ENCODE results near the gene ELOVL4.

ELOVL4 gene

DNA sequence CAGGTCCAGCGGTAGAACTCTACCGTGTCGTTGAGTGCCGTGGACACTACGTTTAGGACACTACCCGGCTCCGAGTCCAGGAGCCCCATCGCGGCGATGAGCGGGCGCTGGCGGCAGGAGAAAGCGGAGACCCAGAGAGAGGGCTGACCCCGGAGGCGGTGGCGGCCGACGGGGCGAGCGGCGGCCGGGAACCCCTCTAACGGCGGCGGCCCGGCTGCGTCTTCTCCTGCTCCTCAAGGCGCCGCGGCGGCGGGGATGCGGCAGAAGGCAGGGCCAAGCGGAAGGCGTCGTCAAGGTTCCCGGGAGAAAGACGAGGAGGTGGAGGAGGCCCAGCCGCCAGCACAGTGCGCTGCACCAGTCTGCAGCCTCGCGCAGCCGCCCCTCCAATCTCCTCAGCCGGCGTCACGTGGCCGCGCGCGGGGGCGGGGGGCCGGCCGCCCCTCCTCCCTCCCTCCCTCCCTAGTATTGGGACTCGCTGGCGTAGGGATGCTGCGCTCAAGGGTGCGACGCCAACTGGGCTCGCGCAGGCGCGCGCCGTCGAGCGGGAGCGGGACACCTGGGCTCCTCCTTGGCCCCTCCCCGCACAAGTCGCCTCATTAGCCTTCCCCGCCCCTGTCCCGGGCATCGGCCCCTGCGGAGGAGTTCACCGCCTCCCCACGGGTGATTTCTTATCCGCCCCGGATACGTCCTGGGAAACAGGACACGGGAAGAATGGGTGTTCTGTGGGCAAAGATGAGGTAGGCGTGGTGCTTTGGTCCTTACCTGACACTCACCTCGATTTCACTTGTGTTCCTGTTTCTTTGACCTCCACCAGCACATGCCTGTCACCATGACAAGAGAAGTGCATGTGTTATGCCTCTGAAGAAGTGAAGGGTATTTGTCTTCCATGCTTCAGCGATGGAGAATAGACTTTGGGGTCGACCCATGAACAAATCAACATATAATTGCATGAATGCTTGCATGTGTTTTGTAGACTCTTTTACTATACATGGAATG, at the start of gene ELOVL4:
ELOVL4 (minus strand) TSS at position 363 of the 996 bp plus-strand sequence; CDS start at position 89, 274 bp downstream.
- peak; percentile 85 for DNase-seq (ENCODE audit: low spot score)

DNA sequence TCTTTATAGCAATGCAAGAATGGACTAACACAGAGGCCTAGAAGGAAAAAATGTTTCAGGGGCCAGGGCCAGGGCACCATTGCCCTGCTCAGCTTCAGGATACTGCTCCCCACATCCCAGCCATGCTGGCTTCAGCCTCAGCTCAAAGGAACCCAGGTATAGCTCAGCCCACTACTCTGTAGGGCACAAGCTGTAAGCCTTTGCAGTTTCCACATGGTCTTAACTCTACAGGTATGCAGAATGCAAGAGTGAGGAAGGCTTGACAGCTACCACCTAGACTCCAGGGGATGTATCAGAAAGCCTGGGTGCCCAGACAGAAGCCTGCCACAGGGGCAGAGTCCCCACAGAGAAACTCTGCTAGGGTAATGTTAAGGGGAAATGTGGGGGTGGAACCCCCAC, 46.6 kb upstream of the ELOVL4 start:
- DNase-seq (ENCODE audit: low spot score) = no peak

DNA sequence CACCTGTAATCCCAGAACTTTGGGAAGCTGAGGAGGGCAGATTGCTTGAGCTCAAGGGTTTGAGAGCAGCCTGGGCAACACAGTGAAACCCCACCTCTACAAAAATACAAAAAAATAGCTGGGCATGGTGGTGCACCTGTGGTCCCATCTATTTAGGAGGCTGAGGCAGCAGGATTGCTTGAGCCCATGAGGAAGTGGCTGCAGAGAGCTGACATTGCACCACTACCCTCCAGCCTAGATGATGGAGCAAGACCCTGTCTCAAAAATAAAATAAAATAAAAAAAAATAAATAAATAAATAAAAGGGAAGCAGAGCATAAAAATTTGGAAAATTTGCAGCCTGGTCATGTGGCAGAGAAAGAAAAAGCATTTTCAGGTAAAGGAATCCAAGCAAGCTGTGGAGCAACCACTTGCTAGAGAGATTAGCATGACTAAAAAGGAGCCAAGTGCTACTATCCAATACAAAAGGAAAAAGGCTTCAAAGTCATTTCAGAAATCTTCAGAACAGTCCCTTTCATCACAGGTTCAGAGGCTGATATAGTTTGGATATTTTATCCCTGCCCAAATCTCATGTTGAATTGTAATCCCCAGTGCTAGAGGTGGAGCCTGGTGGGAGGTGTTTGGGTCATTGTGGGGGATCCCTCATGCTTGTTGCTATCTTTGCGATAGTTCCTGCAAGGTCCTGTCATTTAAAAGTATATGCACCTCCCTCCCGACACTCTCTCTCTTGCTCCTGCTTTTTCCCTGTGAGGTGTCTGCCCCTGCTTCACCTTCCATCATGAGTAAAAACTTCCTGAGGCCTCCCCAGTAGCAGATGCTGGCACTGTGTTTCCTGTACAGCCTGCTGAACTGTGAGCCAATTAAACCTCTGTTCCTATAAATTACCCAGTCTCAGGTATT, 45.9 kb upstream of the ELOVL4 start:
- no peak for DNase-seq (ENCODE audit: low spot score)

DNA sequence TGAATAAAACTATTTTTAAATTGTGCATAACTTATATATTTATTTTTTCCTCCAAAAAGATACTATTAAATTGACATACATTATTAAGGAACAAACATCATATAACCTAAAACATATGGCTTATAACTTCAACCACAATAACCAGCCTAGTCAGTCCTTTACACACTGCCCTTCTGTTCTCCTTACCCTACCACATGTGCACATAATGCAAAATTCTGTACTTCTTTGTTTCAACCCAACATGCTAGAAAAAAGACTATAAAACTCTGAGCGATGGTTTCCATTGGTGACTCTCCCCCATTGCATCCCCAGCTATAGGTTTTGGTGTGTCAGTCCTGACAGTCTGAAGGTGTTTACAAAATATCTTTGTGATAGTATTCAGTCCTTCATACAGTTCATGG, 42.3 kb upstream of the ELOVL4 start:
- DNase-seq (ENCODE audit: low spot score) = no peak

DNA sequence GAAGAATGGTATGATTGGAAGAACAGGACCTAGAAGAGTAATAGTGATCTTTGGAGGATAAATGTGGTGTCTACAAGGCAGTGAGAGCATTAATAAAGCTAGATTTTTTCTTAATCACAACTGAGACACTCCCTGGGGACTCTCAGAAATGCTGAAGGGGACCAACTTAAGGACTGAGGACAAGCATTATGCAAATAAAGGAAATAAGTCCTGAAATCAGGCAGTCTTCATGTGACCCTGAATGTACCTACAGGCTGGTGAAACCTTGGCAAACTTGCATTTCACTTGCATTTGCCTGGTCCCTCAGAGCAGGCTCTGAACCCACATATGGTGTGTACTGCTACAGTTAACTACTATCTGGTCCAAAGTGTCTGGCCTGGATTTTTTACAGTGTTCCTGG, 37.8 kb upstream of the ELOVL4 start:
- DNase-seq (ENCODE audit: low spot score) = no peak

DNA sequence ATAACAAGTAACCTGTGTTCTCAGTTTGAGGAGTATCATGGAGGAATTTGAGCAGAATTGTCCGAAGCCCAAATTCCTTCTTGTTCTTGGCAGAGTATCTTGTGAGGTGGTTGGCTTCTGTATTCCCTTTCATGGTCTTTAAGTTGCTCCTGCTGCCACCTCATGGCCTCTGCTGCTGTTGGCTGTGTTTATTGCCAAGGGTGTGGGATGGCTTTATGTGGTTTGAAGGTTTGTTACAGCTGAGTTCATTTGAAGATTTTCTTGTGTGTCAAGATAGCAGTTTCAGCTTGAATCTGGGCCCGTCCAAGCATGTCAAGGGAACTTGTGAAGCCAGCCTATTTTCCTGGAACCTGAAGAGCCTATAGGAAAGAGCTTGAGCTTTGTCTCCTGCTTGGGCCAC, 36.9 kb upstream of the ELOVL4 start:
- peak; percentile 13 for DNase-seq (ENCODE audit: low spot score)

DNA sequence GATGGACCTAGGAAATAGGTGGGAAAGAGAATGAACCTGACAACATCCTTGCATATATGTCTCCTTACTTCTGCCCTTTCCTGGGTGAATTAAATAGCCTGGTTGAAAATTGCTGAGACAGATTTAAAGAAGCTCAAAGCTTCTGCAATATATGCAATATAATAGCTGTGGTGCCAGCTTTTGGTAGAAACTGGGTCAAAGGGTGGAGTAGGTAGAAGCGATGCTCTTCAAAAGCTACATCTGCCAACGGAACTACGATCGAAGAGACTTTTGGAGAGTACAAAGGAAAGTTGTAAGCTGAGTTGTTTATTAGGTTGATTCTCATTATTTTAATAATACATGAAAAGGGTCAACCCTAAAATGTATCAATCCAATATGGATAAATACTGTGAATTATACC, 34.3 kb upstream of the ELOVL4 start:
- no peak for DNase-seq (ENCODE audit: low spot score)

DNA sequence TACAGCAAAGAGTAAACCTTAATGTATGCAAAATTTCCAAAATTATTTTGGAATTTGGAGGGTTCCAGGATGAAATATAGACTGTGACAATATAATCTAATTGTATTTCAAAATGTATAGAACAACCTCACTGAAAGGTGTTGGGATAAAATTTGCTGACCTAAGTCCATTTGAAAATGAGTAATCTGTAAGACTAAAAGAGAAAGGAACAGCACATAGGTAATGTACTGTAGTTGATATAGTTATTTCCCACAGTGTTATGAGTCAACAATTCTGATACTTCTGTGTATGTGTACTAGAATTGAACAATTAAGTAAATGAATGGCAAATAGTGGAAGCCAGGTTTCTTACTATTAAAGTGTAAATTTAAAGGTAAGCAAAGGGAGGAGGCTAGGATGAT, 23.8 kb upstream of the ELOVL4 start:
- no peak for DNase-seq (ENCODE audit: low spot score)

DNA sequence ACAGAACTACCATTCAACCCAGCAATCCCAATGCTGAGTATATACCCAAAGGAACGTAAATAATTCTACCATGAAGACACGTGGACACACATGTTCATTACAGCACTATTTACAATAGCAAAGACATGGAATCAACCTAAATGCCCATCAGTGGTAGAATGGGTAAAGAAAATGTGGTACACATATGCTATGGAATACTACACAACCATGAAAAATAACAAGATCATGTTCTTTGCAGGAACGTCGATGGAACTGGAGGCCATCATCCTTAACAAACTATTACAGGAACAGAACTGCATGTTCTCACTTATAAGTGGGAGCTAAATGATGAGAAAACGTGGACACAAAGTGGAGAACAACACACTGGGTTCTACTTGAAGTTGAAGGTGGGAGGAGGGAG, 22.4 kb upstream of the ELOVL4 start:
- no peak for DNase-seq (ENCODE audit: low spot score)

DNA sequence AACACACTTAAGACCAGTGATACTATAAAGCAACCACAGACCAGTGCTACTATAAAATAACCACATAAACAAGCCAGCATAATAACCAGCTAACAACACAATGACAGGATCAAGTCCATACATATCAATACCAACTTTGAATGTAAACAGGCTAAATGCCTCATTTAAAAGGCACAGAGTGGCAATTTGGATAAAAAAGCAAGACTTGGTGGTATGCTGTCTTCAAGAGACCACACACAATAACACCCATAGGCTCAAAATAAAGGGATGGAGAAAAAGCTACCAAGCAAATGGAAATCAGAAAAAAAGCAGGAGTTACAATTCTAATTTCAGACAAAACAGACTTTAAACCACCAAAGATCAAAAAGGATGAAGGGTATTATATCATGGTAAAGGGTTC, 19.8 kb upstream of the ELOVL4 start:
- DNase-seq (ENCODE audit: low spot score) = no peak

DNA sequence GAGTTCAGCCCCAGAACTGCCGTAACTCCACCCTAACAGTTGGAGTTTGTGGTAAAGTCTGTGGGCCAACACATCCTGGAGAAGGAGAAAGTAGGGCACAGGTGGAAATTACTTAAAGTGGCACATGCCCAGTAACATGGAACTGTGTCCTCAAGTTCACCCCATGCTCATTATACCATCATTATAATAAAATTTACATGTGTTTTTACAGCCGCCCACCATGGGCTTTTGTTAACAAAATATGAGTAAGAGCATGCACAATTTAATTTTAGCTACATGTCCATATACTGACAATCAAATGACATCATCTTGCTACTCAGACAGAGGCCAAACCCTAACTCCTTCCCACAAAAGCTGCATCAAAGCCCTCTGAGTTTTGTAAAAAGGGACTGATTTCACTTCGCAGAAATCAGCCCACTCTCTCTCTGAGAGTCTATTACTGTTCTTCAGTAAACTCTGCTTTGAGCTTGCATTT, 17.3 kb upstream of the ELOVL4 start:
- DNase-seq (ENCODE audit: low spot score) = no peak

DNA sequence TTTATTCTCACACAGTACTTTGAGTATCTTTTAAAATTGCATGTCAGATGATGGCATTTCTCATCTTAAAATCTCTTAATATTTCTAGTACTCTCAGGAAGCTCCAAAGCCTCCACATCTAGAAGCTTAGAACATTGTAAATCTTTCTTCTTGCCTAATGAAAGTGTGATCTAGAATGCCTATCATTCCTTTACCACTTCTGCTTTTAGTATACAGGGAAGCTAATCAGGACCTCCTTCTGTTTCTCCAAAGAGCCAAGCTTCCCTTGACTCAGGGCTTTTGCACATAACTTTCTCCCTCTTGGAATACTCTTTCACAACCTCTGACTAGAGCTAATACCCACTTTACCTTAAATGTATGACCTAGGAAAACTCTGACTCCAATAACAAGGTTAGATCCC, 7.5 kb upstream of the ELOVL4 start:
- DNase-seq (ENCODE audit: low spot score) = no peak

DNA sequence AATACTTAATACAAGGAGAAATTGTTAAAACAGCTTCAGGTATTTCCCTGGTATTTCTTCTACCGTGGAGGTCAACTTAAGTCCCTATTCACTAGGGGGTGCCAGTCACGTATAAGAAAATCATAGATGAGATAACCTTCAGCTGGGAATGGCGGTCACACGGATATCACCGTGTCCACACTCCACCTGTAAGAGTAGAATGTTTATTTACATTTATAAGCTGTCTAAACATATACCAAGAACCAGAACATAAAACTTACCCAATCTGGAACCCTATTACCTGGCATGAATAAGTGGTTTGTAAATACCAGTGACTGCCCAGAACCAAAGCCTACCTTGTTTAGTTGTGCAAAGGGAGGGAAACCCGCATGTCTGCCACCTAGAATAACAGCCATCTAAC, 1.9 kb upstream of the ELOVL4 start:
- DNase-seq (ENCODE audit: low spot score) = peak; percentile 22

DNA sequence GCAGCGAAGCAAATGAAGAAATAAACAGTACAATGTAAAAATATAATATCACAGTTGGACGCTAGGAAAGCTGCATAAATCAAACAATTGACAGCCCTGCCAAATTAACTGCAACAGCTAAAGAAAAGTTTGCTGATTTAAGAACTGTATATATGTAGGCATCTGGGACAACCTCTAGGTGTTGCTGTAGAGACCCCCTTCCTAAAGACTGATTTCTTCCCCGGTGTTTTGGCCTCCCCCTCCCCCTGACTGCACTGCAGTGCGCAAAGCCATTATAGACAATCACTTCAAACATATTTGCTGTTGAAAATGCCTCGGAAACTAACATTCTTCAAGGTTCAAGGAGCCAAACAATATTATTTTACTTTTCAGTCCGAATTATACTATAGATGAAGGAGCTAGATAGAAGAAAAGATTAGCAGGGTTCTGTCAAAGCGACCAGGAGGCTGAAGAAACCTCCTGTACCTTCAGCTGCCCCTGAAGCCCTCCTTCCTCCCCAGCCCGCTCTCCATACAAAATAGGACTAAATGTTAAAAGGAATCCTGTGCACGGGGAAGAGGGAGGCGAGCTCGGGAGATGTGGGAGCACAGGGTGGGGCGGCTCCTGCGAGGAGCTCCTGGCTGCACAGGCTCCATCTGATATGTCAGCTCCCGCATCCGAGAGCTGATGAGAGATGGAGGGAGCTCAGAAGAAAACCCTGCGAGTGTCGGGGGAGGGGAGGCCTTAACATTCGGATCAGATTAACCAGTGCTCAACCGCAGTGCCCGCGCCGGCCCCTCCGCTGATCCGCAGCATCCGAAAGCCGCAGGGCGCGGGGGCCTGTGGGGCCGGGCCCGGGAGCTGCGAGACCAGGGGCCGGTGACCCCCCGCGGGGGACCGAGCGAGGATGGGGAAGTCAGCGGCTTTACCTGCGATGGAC, 822 bp downstream of the ELOVL4 start:
- peak; percentile 43 for DNase-seq (ENCODE audit: low spot score)

DNA sequence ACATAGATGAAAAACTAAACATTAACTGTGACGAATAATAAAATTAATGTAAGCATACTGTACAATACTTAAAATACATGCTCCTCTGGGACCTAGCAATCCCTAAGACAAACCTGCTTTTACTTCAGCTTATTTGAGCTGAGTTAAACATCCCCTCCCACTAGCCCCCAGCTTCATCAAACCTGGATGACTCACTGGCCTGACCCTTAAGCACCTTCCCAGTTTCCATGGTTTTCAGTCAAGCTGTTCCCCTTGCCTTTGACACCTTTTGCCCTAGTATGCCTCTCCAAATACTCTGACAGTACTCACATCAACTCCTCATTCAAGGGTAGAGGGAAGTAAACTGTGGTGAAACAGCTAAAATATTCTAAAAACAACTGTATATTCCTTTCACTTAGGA, 4.2 kb downstream of the ELOVL4 start:
- DNase-seq (ENCODE audit: low spot score) = no peak

DNA sequence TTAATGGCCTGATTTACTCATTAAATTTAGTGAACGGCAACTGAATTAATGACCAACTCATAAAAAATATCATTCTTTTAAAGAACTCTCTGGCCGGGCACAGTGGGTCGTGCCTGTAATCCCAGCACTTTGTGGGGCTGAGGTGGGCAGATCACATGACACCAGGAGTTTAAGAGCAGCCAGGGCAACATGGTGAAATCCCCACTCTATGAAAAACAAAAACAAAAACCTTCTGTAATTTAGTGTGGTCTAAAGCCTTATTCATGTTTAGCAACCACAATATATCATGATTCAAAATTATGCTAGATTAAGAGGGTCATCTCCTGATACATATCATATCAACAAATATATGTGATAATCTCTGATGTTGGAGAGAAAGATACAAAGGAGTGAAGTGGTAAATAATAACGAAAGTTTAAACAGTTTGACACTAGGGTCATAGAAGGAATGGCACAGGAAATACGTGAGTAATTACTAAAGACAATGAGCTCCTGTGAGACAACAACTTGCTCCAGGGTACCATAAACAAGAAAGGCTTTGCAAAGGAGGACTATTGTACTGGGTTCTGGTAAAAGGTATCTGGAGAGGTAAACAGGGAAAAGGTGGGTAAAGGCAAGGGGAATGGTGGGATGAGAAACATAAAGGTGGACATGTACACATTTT, 5.7 kb downstream of the ELOVL4 start:
- DNase-seq (ENCODE audit: low spot score) = no peak

DNA sequence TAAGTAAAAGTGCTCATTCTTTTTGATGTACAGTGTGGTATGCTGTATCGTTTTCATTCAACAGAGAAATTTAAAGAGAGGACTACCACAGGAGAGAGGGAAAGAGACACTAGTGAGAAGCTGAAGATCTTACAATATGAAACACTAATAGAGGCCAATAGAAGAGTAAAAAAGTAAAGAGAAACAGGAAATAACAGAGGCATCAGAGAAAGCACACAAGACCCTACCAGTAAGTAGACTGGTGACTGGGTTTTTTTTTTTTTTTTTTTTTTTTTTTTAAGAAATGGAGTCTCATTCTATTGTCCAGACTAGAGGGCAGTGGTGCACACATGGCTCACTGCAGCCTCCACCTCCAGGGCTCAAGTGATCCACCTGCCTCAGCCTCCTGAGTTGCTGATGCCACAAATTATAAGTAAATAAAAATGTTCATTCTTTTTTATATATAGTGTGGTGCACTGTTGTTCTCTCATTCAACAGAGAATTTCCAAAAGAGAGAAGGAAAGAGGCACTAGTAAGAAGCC, 18.8 kb downstream of the ELOVL4 start:
- DNase-seq (ENCODE audit: low spot score) = no peak

DNA sequence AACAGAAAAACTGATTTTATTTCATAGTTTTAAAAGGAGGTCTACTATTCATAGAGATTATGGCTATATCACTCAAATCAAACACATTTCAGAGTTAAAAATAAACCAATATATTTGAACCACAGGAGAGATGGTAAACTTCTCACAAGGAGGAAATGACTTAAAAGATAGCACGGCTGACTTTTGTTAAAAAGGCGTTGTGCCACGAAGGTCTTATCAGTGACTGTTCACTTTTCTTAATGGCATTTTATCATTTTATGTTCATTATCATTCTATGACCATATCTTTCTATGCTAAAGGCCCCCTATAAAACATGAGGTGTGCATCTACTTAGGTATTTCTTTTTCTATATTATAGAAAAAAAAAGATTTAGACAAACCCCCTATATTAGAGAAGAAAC, 19.6 kb downstream of the ELOVL4 start:
- no peak for DNase-seq (ENCODE audit: low spot score)

DNA sequence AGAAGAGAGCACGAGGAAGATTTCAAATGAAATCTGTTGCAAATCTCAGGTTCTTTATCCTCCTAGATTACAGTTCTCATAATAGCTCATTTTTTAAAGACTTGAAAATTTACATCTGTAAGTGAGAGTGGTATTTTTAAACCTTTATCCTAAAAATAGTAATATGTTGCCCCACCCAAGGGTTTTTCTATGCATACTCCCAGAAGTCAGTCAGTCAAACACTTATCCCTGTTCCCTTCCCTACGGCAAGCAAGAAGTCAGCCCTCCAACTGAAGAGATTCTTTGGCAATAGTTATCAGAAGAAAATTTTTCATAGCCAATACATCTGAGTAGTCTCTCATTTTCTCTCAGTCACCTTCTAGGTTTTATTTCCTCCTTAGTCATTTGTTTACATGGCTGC, 24.1 kb downstream of the ELOVL4 start:
- no peak for DNase-seq (ENCODE audit: low spot score)

DNA sequence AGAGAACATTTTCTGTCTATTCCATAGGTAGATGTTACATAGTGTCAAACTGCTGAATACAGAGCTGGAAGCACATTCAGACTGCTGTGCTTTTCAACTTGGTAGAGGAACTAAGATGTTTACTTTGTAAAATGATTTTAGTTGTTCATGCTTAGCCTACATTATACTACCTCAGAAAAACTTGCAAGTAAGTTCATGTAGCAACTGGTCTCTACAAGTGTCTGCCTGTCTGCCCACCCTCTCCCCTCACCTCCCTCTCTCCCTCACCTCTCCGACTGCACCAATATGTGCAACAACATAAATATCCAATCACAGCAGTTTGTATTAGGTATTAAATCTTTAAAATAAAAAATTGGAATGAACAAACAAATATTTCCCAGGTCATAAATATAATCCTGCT, 25.3 kb downstream of the ELOVL4 start:
- no peak for DNase-seq (ENCODE audit: low spot score)

DNA sequence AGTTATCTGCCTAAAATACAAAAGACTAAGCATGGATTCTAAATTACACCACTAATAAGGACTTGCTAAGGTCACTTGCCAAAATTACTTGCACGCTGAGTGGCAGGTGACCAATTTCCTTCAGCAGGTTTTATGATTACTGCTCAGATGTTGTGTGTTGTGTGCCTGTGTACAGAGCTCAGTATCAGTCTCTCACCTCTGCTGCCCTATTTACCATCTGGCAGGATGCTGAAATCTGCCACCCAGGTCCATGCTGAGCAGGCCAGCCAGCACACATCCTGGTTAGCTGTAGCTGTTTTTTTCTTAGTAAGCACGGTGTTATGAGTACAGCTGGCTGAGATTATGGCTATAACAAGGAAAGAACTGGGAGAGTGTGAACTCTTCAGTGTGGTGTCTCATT, 34.0 kb downstream of the ELOVL4 start:
- no peak for DNase-seq (ENCODE audit: low spot score)
